Cardiac septum (tissue), 1 donor: ENCODE measurements around the gene PTPRJ. TPM values are rescaled to one million over a fixed set of nuclear protein-coding genes. Genes with fewer than 3 reads are reported as not detected.

Experiments used
- DNase-seq: peaks from one replicate; pipeline ENCODE4 v3.0.0-alpha.2; 2020; ENCODE audit warnings: low spot score
- intact Hi-C: fragments of 100-400 bp; cut with DNase I; formaldehyde crosslinking; loops from one replicate; pipeline ENCODE4 v1.14.0; 2022
- total RNA-seq: library from RNA; stranded (reverse); fragmentation: NEBNext Ultra II Directional; extraction: Animal tissue kit (Norgen Biotek cat#: 25700); gene quantifications from one replicate; pipeline ENCODE4 v1.2.1, GENCODE V29; 2021
- donor health status: DM: no; HTN: no; CAD: no.

PTPRJ gene
- total RNA-seq, 1 donor from 2014 or later: 11.0 TPM

DNA sequence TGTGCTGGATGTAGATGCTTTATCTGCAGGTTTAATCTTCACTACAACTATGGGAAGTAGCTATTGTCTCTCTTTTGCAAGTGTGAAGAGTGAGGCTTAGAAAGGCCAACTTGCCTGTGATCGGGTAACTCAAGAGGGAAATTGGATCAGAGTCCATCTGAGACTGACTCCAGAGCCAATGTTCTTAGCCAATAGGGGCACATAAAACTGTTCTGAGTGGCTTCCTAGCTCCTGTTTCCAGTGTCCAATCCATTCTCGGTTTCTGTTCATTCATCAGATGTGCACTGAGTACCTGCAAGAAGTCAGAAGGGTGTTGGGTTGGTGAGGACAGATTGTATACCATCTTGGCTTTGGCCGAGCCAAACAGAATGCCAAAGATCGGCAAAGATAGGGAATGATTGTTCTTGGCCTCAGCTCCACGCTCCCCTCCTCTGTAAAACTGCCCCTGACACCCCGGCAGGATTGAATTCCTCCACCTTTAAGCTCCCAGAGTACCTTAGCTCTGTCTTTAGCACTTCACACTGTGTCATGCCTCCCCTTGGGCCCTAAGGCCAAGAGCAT, 100.0 kb downstream of the PTPRJ start:
- intact Hi-C loops: loop anchor here (5.0 kb wide), 1 partner anchor 93 kb away; no protein-coding TSS in a partner anchor

DNA sequence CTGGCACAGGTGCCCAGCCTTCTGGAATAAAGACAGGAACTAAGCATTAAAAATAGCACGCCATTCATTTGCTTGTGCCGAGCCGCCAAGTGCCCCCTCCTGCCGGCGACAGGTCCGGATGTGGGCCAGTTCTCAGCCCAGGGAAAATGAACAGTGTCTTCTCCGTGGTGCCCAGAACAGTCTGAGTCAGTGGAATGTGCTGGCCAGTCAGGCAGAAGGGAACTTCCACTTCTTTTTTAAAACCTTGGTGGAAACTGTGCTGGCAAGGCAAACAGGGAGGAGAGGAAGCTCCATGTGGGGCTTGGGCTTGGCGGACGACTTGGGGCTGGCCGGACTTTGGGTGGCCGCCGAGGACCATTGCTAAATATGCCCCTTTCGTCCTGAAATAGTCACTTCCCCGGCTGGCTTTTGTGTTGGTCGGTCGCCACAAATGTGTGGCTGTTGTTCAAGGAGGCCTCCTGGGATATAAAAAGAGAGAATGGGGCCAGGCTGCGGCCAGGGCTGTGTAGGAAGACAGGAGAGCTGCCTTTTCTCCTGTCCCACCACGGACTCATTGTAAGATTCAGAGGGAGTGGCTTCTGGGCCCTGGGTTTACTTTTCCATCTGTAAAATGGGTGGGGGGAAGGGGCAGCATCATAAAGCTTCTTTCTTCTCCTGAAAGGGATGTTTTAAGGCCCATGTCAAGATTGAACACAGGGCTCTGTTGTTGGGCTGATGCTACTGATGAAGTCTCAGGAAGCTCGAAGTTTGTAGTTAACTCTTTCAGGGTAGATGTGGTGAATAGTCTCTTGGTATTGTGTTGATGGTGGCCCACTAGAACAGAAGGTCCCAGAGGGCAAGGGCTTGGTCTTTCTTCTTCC, 101.0 kb downstream of the PTPRJ start:
- intact Hi-C loops: loop anchor here (5.0 kb wide), 1 partner anchor 94 kb away; no protein-coding TSS in a partner anchor
- DNase-seq: peak; percentile 86

More for the DNA sequence above, 100.0 kb downstream of the PTPRJ start:
- DNase-seq: no peak

DNA sequence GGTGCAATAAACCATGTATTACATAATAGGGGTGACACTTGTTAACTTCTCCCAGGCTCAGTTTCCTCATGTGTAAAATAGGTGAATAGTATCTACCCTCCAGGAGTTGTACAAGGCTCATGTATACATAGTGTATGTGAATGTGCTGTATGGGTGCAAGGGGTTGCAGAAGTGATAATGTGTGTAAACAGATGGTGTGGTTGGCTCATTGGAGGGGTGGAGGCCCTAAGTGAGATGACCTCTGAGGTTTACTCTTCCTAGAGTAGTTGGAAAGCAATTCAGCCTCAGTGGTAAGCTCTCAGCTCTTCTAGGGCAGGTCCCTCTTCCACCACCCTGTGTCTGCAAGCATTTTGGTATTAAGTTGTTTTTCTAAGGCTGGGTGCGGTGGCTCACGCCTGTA, 102.4 kb downstream of the PTPRJ start:
- intact Hi-C loops: loop anchor here (5.0 kb wide), 1 partner anchor 95 kb away; no protein-coding TSS in a partner anchor
- no peak for DNase-seq

DNA sequence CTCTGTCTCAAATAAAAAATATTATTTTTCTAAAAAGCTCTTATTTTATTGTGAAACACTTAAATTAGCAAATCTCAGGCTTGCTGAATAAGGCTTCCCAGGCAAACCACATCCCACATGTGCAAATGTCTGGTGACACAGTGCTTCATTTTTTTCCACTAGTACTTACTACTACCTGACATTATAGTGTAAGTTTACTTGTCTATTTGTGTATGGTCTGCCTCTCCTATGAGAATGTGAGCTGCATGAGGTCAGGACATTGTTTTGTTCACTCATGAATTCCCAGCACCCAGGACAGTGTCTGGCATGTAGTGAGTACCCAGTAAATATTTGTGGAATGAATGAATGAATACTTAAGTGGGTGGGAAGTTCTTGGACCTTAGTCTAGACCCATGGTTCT, 103.1 kb downstream of the PTPRJ start:
- DNase-seq: no peak
- intact Hi-C loops: loop anchor here (5.0 kb wide), 1 partner anchor 96 kb away; no protein-coding TSS in a partner anchor

DNA sequence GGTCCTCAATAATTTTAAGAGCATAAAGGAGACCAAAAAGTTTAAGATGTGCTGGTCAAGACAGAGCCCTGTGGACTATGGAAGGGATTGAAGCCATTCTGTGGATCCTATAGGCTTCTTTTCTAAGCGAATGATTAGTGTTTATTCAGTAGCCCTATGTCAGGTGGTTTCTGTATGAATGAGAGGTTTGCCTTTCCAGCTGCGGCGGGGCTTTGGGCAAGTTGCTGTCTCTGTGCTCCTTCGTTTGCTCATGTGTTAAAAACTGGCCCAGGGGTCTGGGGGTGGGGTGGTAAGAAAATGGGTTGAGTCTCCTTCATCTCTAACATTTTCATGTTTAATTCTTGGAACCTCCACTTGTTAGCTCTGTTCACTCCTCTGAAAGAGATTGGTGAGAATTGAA, 105.3 kb downstream of the PTPRJ start:
- no peak for DNase-seq

DNA sequence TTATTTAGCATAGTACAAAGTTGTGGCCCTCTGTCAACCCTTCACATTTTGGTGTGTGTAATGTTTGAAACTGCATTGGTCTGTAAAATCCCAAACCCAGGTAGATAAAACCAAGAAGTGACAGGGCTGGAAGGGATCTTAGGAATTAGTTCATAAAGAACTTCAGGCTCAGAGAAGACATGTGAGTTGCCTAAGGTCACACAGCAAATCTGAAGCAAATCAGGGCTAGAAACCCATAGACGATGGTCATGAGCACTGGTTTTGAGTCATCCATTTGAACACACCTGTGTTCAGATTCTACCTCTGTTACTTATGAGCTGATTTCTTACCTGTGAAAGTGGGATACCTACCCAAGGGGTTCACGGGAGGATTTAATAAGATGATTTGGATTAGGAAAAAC, 107.1 kb downstream of the PTPRJ start:
- no peak for DNase-seq
- intact Hi-C loops: no loop called here

More for the DNA sequence above, 105.3 kb downstream of the PTPRJ start:
- intact Hi-C loops: no loop called here

DNA sequence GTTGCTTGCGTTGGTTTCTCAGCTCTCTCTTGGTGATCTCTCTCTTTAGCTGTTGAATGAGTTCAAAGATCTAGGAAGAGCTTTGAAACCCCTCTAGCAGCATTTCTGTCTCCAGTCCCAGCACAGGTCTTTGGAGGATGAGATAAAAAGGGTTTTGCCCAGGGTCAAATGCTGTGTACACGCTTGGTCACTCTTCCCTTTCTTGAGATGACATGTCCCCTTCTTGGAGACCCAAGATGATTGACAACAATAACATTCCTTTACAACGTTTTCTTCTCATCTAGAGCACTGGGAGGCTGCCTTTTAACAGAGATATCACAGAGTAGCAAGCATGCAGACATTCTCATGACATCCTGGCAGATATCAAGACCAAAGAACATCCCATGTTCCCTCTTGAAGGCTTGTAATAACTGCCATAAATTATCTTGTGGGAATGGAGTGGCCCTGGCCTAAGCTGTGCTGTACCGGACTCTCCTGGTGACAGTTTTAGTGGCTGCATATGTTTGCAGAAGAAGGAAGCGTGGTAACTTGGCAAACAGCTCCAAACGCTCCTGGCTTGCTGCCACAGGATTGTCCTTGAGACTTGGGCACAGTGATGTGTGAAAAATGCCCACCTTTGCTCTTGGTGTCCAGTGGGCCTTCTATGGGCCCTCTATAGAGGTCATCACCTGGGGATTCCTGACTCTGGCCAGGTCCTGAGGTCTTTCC, 107.8 kb downstream of the PTPRJ start:
- intact Hi-C loops: no loop called here
- DNase-seq: no peak

DNA sequence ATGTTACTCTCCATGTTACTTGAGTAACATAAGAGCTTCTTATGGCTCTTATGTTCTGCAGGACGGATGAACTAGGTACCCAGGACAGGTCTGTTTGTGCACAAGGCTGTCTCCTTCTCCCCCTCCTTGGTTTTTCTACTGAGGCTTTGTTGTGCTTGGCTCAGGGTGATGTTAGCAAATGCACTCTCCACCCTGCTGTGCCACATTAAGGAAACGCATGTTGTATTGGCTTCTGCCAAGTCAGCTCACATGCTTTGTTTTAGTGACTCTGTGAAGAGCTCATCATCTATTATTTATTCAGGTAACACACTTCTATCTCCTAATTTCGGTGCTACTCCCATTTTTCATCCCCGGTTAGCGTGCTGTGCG, 108.3 kb downstream of the PTPRJ start:
- intact Hi-C loops: no loop called here
- DNase-seq: no peak

DNA sequence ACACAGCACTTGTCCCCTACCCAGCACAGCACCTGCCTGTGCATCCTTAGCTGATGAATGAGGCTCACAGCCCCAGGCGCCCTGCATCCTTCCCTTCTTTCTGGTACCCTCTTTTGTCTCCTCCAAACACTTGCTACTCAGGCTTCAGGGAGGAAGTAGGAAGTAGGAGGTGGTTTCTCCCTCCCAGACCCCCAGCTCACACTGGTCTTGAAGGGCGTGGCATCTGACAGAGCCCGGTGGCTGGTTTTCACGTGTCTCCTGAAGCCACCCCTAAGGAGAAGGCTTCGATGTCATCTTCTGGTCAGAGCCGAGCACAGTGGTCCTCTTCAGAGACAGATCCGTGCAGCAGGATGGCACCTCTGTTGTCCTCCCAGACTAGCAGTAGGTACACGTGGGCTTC, 109.8 kb downstream of the PTPRJ start:
- no peak for DNase-seq
- intact Hi-C loops: no loop called here

DNA sequence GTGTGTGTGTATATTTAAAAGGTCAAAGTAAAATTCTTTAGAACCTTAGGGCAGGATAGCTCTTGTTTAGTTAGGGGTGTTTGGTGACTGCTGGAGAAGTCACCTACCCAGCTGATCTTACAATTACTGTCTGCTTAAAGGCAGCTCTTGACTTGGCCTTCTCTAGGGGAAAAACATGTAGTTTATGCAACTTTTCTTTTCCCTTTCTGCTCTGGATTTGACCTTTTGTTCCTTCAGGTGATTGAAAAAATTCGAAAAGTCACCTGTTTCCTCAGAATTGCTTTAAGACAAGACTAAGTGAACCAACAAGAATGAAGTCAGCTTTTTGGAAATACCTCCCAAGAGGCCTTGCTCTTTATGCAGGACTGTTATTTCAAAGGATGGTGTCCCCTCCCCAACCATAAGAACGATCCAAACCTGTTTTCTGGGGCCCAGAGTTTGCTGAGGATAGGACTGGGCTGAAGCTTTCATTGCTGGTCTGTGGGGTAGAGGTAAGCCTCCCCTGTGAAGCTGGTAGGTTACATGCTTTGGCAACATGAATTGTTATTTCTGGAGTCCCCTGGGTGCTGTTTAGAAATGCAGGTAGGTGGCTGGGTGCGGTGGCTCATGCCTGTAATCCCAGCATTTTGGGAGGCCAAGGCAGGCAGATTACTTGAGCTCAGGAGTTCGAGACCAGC, 111.2 kb downstream of the PTPRJ start:
- DNase-seq: no peak
- intact Hi-C loops: no loop called here

DNA sequence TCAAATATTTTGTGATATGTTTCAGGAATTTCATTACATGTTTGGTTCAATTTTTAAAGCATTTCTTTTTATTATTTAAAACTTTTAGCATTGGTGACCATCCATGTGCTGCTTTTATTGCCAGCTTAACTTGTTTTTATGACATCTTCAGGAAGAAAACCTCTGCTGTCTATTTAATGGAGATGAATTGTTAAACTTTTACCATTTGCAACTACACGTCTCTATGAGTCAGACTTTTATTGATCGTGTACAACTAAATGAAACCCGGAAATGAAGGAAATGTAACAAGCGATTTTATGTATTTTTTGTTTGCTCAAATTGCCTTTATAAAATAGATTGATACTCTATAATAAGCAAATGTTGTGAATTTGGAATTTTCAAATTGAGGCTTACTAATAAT, 113.0 kb downstream of the PTPRJ start:
- no peak for DNase-seq
- intact Hi-C loops: no loop called here

DNA sequence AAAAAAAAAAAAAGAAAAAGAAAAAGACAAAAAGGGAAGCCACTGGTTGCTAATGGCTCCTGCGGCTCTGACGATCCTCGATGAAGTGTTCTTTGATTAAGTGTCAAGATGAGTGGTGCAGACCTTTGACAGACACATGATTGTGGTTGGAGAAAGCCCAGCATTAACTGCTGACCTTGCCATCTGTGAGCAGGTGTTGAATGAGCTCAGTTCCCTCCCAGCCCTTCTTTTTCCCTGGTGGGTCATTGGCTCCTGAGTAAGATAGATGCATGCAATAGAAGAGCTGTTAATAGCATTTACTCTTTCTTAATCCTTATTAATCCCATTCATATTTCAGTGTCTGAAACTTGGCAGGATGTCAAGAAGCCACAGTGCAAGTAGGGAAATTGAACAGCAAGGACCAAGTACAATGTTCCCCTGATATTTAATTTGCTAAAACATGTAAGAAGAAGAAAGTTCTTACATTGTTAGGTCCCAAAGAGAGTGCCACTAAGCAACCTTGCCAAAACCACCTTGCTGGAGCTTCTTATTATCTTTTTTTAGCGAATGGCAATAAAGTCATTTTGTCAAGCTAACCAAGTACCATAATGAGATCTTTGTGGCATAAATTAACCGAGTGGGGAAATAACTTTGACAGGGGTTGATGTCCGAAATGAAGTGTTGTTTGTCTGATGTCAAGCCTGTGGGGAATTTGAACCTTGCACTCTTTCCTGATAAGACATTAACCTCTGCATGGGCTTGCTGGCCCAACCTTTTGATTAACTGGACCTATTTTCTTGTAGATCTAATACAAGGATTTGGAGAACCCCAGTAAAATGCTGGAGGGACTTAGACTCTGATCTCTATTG, 113.7 kb downstream of the PTPRJ start:
- intact Hi-C loops: no loop called here
- DNase-seq: no peak

DNA sequence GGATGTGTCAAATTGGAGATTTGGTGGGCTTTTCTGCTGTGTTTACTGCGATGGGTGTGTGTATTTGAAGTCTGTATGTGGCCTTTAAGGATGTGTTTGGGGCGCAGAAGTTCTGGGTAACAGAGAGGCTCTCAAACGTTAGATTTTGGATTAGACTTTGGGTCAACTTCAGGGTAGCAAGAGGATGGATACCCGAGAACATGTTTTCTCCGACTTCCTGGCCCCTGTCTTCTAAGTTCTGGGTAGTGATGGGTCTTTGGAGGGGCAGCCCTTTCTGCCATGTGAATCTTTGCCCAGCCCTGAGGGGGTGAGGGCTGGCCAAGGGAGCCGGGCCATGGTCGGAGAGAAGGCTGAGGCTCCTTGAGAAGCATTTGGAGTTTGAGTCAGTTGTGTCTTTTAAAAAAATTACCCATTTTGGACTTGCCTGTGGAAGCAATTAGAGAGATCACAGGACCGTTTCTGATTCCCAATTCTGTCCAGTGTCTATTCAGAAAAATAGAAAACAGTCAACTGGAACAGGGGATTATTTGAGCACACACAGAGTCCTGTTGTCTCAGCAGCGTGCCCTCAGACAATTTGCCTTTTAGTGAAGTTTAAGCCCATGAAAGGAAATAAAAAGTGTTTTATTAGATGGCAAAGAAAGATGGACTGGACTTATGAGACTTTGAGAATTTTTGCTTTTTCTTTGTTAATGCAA, 114.4 kb downstream of the PTPRJ start:
- intact Hi-C loops: loop anchor here (5.0 kb wide), 1 partner anchor 112 kb away; the partner anchor contains the start of gene PTPRJ
- no peak for DNase-seq

DNA sequence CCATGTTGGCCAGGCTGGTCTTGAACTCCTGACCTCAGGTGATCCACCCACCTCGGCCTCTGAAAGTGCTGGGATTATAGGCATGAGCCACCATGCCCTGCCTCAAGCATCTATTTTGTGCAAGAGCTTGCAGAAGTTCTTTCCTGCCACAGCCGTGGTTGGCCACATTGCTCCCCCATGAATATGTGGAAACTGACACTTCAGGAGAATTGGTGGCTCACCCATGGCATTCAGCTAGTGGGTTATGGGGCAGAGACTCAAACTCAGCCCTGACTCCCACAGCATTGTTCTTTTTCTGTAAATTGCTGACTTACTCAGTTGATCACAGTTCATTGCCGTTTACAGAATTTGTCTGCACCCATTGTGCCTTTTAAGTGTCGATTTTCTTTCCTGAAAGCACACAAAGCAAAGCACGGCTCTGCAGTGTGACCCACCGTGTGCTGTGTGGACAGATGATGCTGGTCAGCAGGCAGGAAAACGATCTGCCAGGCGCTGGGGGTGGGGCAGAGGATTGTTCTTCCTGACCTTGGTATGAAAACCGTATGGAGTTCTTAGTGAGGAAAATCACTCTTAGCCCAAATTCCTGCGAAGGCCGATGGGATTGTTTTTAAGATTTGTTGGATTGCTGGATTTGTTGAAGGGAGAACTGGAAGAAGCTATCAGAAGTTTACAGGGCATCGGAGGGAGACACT, 115.6 kb downstream of the PTPRJ start:
- no peak for DNase-seq
- intact Hi-C loops: loop anchor here (5.0 kb wide), 1 partner anchor 114 kb away; the partner anchor contains the start of gene PTPRJ

DNA sequence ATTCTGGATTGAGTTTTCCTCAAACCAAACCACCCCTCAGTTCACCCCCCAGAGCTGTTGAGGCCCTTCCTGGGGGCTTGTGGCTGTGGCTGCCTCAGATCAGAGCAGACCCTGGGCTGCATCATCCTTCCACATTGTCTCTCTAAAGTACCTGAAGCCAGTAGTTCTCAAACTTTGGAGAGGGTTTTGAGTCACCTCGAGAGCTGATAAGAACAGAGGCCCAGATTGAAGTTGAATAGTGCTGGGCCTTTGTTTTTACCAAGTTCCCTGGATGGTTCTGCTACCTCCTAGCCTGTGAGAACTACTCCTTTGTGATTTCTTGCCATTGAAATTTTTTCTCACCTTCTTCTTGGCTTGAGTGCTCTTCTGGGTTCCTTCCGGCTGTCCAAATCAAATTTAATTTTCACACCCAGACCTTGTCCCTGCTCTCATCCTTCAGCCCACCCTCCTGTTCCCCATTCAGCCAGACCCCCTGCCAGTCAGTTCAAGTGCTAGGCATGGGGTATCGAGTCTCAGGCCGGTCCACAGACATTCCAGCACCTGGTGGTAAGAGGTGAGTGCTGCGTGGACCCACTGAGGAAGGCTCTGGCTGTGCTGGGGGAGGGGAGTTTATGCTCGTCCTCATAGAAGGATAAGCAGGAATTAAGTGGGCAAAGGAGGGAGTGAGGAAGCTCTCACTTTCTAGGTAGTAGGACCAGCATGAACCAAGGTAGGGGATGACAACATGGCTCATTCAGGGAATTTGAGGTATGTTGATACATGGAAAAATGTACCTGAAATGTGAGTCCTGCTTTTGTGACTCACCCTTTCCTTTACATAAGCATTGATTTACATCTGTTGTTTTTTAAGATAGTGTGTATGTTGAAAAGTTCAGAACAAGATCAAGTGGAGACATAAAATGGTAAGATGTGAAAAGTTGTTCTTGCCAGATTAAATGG, 116.5 kb downstream of the PTPRJ start:
- intact Hi-C loops: loop anchor here (5.0 kb wide), 1 partner anchor 115 kb away; the partner anchor contains the start of gene PTPRJ
- DNase-seq: no peak

DNA sequence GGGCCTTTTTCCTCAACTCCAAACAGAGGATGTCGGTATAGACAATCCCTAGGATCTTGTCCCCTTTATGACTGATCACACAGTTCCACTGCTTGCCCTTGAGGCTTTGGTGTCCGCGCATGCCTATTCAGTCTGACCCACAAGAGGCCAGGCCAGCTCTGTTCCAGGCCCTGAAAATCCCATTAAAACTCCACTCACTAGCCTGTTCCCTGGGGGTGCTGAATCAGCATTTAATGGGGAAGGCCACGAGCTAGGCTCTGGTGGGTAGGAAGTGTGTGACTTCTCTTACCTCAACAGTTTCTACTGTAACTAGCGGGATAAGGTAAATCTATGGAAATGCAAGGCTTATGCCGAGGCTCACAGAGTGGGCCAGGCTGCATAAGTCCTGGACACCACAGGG, 117.7 kb downstream of the PTPRJ start:
- intact Hi-C loops: loop anchor here (5.0 kb wide), 1 partner anchor 116 kb away; the partner anchor contains the start of gene PTPRJ
- no peak for DNase-seq
